GM12891 (cell line): Measurements from ENCODE around the gene IQGAP2.
A peak's percentile ranks its signal among the peaks of the same experiment; 100 is the strongest.

Source experiments
- DNase-seq: peaks from one replicate; pipeline ENCODE4 v3.0.0; 2011; ENCODE audit warnings: low spot score; ENCODE audit not compliant: insufficient read length
- FAIRE-seq: peaks from 2 replicates; lab custom pipeline; 2011; peaks lifted over from hg19 to GRCh38; lab: Jason Lieb, UNC
- PAX5 ChIP-seq: IDR thresholded peaks from 2 replicates; pipeline ENCODE4 v1.6.1; 2011; ENCODE audit warnings: low read length, moderate library complexity, mild to moderate bottlenecking; ENCODE audit not compliant: insufficient read depth, severe bottlenecking
- POLR2A ChIP-seq: IDR thresholded peaks from 2 replicates; pipeline ENCODE4 v1.6.1; 2011; ENCODE audit warnings: low read depth, low read length, control low read depth
- POLR2AphosphoS5 ChIP-seq: IDR thresholded peaks from 2 replicates; pipeline ENCODE4 v1.6.1; 2011; ENCODE audit warnings: low read depth, low read length, control low read depth
- POU2F2 ChIP-seq: IDR thresholded peaks from 2 replicates; pipeline ENCODE4 v1.6.1; 2011; ENCODE audit warnings: low read depth, mild to moderate bottlenecking, control low read depth, low read length, moderate library complexity
- SPI1 ChIP-seq: IDR thresholded peaks from 2 replicates; pipeline ENCODE4 v1.6.1; 2011; ENCODE audit warnings: low read depth, low read length, control low read depth
- TAF1 ChIP-seq: IDR thresholded peaks from 2 replicates; pipeline ENCODE4 v1.6.1; 2011; ENCODE audit warnings: low read depth, low read length, control low read depth

IQGAP2 gene

GRCh38 chr5:76720988-76721569 is 318.0 kb downstream of the IQGAP2 start:
- FAIRE-seq (peak; percentile 16), DNase-seq (no peak)
- TF ChIP-seq POLR2AphosphoS5, result no peak
- no peak for TF ChIP-seq PAX5
- no peak for TF ChIP-seq POLR2A
- peak; percentile 96 for TF ChIP-seq SPI1

- FAIRE-seq (no peak), DNase-seq (no peak)
Measured at GRCh38 chr5:76723266-76723665, 320.2 kb downstream of the IQGAP2 start.

GRCh38 chr5:76723906-76724305 is 320.8 kb downstream of the IQGAP2 start:
- no peak for FAIRE-seq
- no peak for TF ChIP-seq SPI1
- TF ChIP-seq PAX5, result no peak
- no peak for TF ChIP-seq TAF1
- TF ChIP-seq POLR2AphosphoS5, result no peak
- no peak for TF ChIP-seq POLR2A
- no peak for TF ChIP-seq POU2F2
- no peak for DNase-seq

More at GRCh38 chr5:76723266-76723665, 320.2 kb downstream of the IQGAP2 start:
- TF ChIP-seq PAX5, result no peak
- TF ChIP-seq SPI1, result no peak
- TF ChIP-seq POLR2A, result no peak
- TF ChIP-seq TAF1, result no peak
- TF ChIP-seq POU2F2, result no peak
- no peak for TF ChIP-seq POLR2AphosphoS5

- TF ChIP-seq SPI1, result no peak
- no peak for TF ChIP-seq PAX5
- no peak for TF ChIP-seq POU2F2
- TF ChIP-seq TAF1, result no peak
- no peak for TF ChIP-seq POLR2AphosphoS5
- TF ChIP-seq POLR2A, result no peak
- DNase-seq (no peak), FAIRE-seq (no peak)
Measured at GRCh38 chr5:76724871-76725270, 321.8 kb downstream of the IQGAP2 start.

GRCh38 chr5:76728965-76729364 is 325.9 kb downstream of the IQGAP2 start:
- DNase-seq (no peak), FAIRE-seq (no peak)
- TF ChIP-seq SPI1 (no peak), POLR2A (no peak), TAF1 (no peak), POLR2AphosphoS5 (no peak), PAX5 (no peak), POU2F2 (no peak)

- FAIRE-seq, result no peak
- TF ChIP-seq PAX5 (no peak), POLR2AphosphoS5 (no peak), SPI1 (no peak), TAF1 (no peak), POU2F2 (no peak), POLR2A (no peak)
Measured at GRCh38 chr5:76729373-76730290, 326.5 kb downstream of the IQGAP2 start.

GRCh38 chr5:76732405-76733048 is 329.4 kb downstream of the IQGAP2 start:
- DNase-seq, result no peak
- no peak for FAIRE-seq
- TF ChIP-seq POLR2A (no peak), POLR2AphosphoS5 (no peak), TAF1 (no peak), PAX5 (no peak), SPI1 (no peak), POU2F2 (no peak)

More at GRCh38 chr5:76729373-76730290, 326.5 kb downstream of the IQGAP2 start:
- DNase-seq, result no peak

GRCh38 chr5:76733049-76733417 is 329.9 kb downstream of the IQGAP2 start:
- TF ChIP-seq TAF1 (no peak), SPI1 (no peak), POU2F2 (no peak)
- no peak for FAIRE-seq
- no peak for DNase-seq

GRCh38 chr5:76735762-76736545 is 332.9 kb downstream of the IQGAP2 start:
- TF ChIP-seq POLR2AphosphoS5, result no peak
- no peak for TF ChIP-seq PAX5
- no peak for FAIRE-seq
- DNase-seq, result no peak
